OCI-LY1 (cell line): ENCODE measurements around the gene ACTN4.
A peak's percentile ranks its signal among the peaks of the same experiment; 100 is the strongest.

Experiments
- H2AFZ ChIP-seq: fragments of 200-600 bp; sonication (generic), shearing (Covaris generic); 2 replicates; pipeline ENCODE4 v1.6.0; 2014; ENCODE audit warnings: antibody characterized with exemption, mild to moderate bottlenecking, low read length
- H3F3A ChIP-seq: fragments of 200-600 bp; sonication (generic), shearing (Covaris generic); 2 replicates; pipeline ENCODE4 v1.6.0; 2014; ENCODE audit warnings: mild to moderate bottlenecking, antibody characterized with exemption, low read length, moderate library complexity; ENCODE audit not compliant: insufficient read depth
- H3K27ac ChIP-seq: fragments of 200-600 bp; sonication (generic); 2 replicates; pipeline ENCODE4 v1.5.1; 2014; ENCODE audit warnings: low read length, mixed run types, mild to moderate bottlenecking, low read depth; ENCODE audit not compliant: poor library complexity, severe bottlenecking
- H3K27me3 ChIP-seq: fragments of 200-600 bp; sonication (generic); 2 replicates; pipeline ENCODE4 v1.6.0; 2014; ENCODE audit warnings: antibody characterized with exemption, mild to moderate bottlenecking, low read length, moderate library complexity; ENCODE audit not compliant: insufficient read depth
- H3K36me3 ChIP-seq: fragments of 200-600 bp; sonication (generic); 2 replicates; pipeline ENCODE4 v1.6.1; 2014; ENCODE audit warnings: mild to moderate bottlenecking, antibody characterized with exemption, low read length, moderate library complexity, mixed read lengths; ENCODE audit not compliant: insufficient read depth
- H3K4me1 ChIP-seq: fragments of 200-600 bp; sonication (generic); 2 replicates; pipeline ENCODE4 v1.5.1; 2014; ENCODE audit warnings: mild to moderate bottlenecking, low read length, moderate library complexity; ENCODE audit not compliant: insufficient read depth, severe bottlenecking
- H3K4me2 ChIP-seq: fragments of 200-600 bp; sonication (generic), shearing (Covaris generic); 2 replicates; pipeline ENCODE4 v1.6.1; 2014; ENCODE audit warnings: low read length
- H3K4me3 ChIP-seq: fragments of 200-600 bp; sonication (generic); 2 replicates; pipeline ENCODE4 v1.5.1; 2014; ENCODE audit warnings: low read length, low read depth, mild to moderate bottlenecking, mixed read lengths; ENCODE audit not compliant: poor library complexity, severe bottlenecking
- H3K79me2 ChIP-seq: fragments of 200-600 bp; shearing (Covaris generic); 2 replicates; pipeline ENCODE4 v1.6.1; 2016; ENCODE audit warnings: mixed run types, low read length, mixed read lengths; ENCODE audit not compliant: insufficient read depth
- H3K9ac ChIP-seq: fragments of 200-600 bp; sonication (generic), shearing (Covaris generic); 2 replicates; pipeline ENCODE4 v1.6.1; 2014; ENCODE audit warnings: mild to moderate bottlenecking, low read length, mixed read lengths
- H3K9me2 ChIP-seq: fragments of 200-600 bp; sonication (generic), shearing (Covaris generic); 2 replicates; pipeline ENCODE4 v1.6.1; 2014; ENCODE audit warnings: low read depth, mild to moderate bottlenecking, low read length, mixed read lengths
- H3K9me3 ChIP-seq: fragments of 200-600 bp; shearing (Covaris generic); 2 replicates; pipeline ENCODE4 v1.6.1; 2014; ENCODE audit warnings: low read length, mixed read lengths
- H4K20me1 ChIP-seq: fragments of 200-600 bp; sonication (generic), shearing (Covaris generic); 2 replicates; pipeline ENCODE4 v1.6.0; 2016; ENCODE audit warnings: mild to moderate bottlenecking, low read length; ENCODE audit not compliant: insufficient read depth
- CTCF ChIP-seq: fragments of 200-600 bp; sonication (generic), shearing (Covaris generic); IDR thresholded peaks from 2 replicates; pipeline ENCODE4 v1.5.1; 2017; ENCODE audit warnings: mild to moderate bottlenecking, antibody characterized with exemption, low read length, moderate library complexity, mixed read lengths
- EZH2 ChIP-seq: fragments of 200-600 bp; sonication (generic), shearing (Covaris generic); IDR thresholded peaks from 2 replicates; pipeline ENCODE4 v1.8.0; 2017; ENCODE audit warnings: borderline replicate concordance, mixed run types, mild to moderate bottlenecking, antibody characterized with exemption, low read length, moderate library complexity, mixed read lengths

ACTN4 gene

GRCh38 chr19:38665950-38666662 lies 18.7 kb downstream of the ACTN4 start:
- Histone ChIP-seq H3K36me3 (no peaks in the 10 kb centered on the region), H3K79me2 (peaks cover 31% of the 10 kb centered on the region), H3K4me3 (no peak overlapping the region), H3K9ac (no peak overlapping the region), H3K9me2 (no peaks in the 10 kb centered on the region), H2AFZ (no peak overlapping the region), H3K27ac (peak overlapping the region; percentile 50), H3K9me3 (no peaks in the 10 kb centered on the region), H3K4me2 (peak overlapping the region; percentile 33; the same call in 1 of the 2 replicates), H4K20me1 (no peaks in the 10 kb centered on the region), H3K27me3 (no peaks in the 10 kb centered on the region), H3F3A (no peaks in the 10 kb centered on the region), H3K4me1 (peaks cover 56% of the 10 kb centered on the region)
- TF ChIP-seq CTCF (no peak), EZH2 (no peak)

GRCh38 chr19:38666663-38667511 lies 19.4 kb downstream of the ACTN4 start:
- H3K4me1 ChIP-seq, result peaks cover 56% of the 10 kb centered on the region
- no peaks in the 10 kb centered on the region for H3F3A ChIP-seq
- peak overlapping the region; percentile 50 for H3K27ac ChIP-seq
- TF ChIP-seq CTCF (no peak), EZH2 (no peak)
- H3K79me2 ChIP-seq, result peaks cover 33% of the 10 kb centered on the region
- no peak overlapping the region for H3K4me3 ChIP-seq
- H4K20me1 ChIP-seq, result no peaks in the 10 kb centered on the region
- no peak overlapping the region for H2AFZ ChIP-seq
- H3K9me3 ChIP-seq, result no peaks in the 10 kb centered on the region
- H3K4me2 ChIP-seq, result peak overlapping the region; percentile 33
- no peak overlapping the region; the same call in 1 of the 2 replicates for H3K9ac ChIP-seq
- no peaks in the 10 kb centered on the region for H3K36me3 ChIP-seq
- no peaks in the 10 kb centered on the region for H3K9me2 ChIP-seq
- no peaks in the 10 kb centered on the region for H3K27me3 ChIP-seq

- Histone ChIP-seq H3K9me2 (no peaks in the 10 kb centered on the region), H3K27ac (peak overlapping the region; percentile 50), H3K9ac (no peak overlapping the region; the same call in 1 of the 2 replicates), H3K36me3 (no peaks in the 10 kb centered on the region), H3K9me3 (no peaks in the 10 kb centered on the region), H3K79me2 (peaks cover 26% of the 10 kb centered on the region), H2AFZ (no peak overlapping the region), H4K20me1 (no peaks in the 10 kb centered on the region), H3K27me3 (no peaks in the 10 kb centered on the region), H3K4me3 (no peak overlapping the region), H3F3A (no peaks in the 10 kb centered on the region), H3K4me2 (peak overlapping the region; percentile 33; the same call in 1 of the 2 replicates), H3K4me1 (peaks cover 56% of the 10 kb centered on the region)
- TF ChIP-seq CTCF (no peak), EZH2 (no peak)
Measured at GRCh38 chr19:38667661-38668171, 20.3 kb downstream of the ACTN4 start.
